ENCODE measurements around the gene RRP9. TPM values are rescaled to one million over a fixed set of nuclear protein-coding genes. Genes with fewer than 3 reads are reported as not detected.

Gene RRP9
- total and polyA plus RNA-seq, 4 donors: 8.2 to 47.6 (median 33.5) TPM

- H3K9me3 ChIP-seq (ENCODE audit: control insufficient read depth in 4 of 4, insufficient read depth in 3 of 4, low read length in 3 of 4): no peaks in the 10 kb centered on the region
- DNase-seq (no peak), ATAC-seq (ENCODE audit: insufficient read depth, low FRiP score) (no peak)
- H3K4me3 ChIP-seq: no peak overlapping the region
- H3K36me3 ChIP-seq (ENCODE audit: control insufficient read depth in 4 of 4, insufficient read depth in 4 of 4, low read length in 4 of 4): no peaks in the 10 kb centered on the region
- H3K4me1 ChIP-seq (ENCODE audit: control insufficient read depth in 5 of 5, insufficient read depth in 5 of 5, low read length in 5 of 5): peaks cover 3 to 38% (median 10%) of the 10 kb centered on the region in 5 donors
- 80 to 96% methylated on average over 2 of the region's 2 CpGs for WGBS, 2 donors
- no peak for TF ChIP-seq CTCF (IDR thresholded peaks at IDR 0.05; ENCODE audit: control extremely low read depth, extremely low read depth)
- H3K27ac ChIP-seq (ENCODE audit: low read depth in 1 of 2, low read length in 1 of 2): no peak overlapping the region
- H3K27me3 ChIP-seq (ENCODE audit: control insufficient read depth in 3 of 3, insufficient read depth in 3 of 3, low read length in 2 of 3): no peaks in the 10 kb centered on the region
- H3K9ac ChIP-seq (ENCODE audit: insufficient read depth in 1 of 2, low read length in 2 of 2): no peak overlapping the region
Measured at GRCh38 chr3:51966016-51966415, 24.3 kb upstream of the RRP9 start.

- no peaks in the 10 kb centered on the region for H3K9me3 ChIP-seq (ENCODE audit: control insufficient read depth in 4 of 4, insufficient read depth in 3 of 4, low read length in 3 of 4)
- no peaks in the 10 kb centered on the region for H3K27me3 ChIP-seq (ENCODE audit: control insufficient read depth in 3 of 3, insufficient read depth in 3 of 3, low read length in 2 of 3)
- no peak for DNase-seq
- peak overlapping the region in 1 of 2 donors; percentile 29 for H3K9ac ChIP-seq (ENCODE audit: insufficient read depth in 1 of 2, low read length in 2 of 2)
- no peak overlapping the region for H3K27ac ChIP-seq (ENCODE audit: low read depth in 1 of 2, low read length in 1 of 2)
- ATAC-seq (ENCODE audit: insufficient read depth, low FRiP score): no peak
- peaks cover 3 to 38% (median 10%) of the 10 kb centered on the region in 5 donors for H3K4me1 ChIP-seq (ENCODE audit: control insufficient read depth in 5 of 5, insufficient read depth in 5 of 5, low read length in 5 of 5)
- H3K36me3 ChIP-seq (ENCODE audit: control insufficient read depth in 4 of 4, insufficient read depth in 4 of 4, low read length in 4 of 4): peaks cover 0 to 6% (median 2%) of the 10 kb centered on the region in 4 donors
- 85 to 88% methylated on average over 4 of the region's 4 CpGs for WGBS, 2 donors
- no peak overlapping the region for H3K4me3 ChIP-seq
- TF ChIP-seq CTCF (IDR thresholded peaks at IDR 0.05; ENCODE audit: control extremely low read depth, extremely low read depth): no peak
Measured at GRCh38 chr3:51964521-51964920, 22.8 kb upstream of the RRP9 start.

- DNase-seq (peak in 1 of 3 donors; percentile 21), ATAC-seq (ENCODE audit: insufficient read depth, low FRiP score) (no peak)
- no peak for TF ChIP-seq CTCF (IDR thresholded peaks at IDR 0.05; ENCODE audit: control extremely low read depth, extremely low read depth)
- H3K9ac ChIP-seq (ENCODE audit: insufficient read depth in 1 of 2, low read length in 2 of 2): peak overlapping the region in 1 of 2 donors; percentile 25
- H3K36me3 ChIP-seq (ENCODE audit: control insufficient read depth in 4 of 4, insufficient read depth in 4 of 4, low read length in 4 of 4): peaks cover 0 to 6% (median 3%) of the 10 kb centered on the region in 4 donors
- H3K27me3 ChIP-seq (ENCODE audit: control insufficient read depth in 3 of 3, insufficient read depth in 3 of 3, low read length in 2 of 3): no peaks in the 10 kb centered on the region
- peaks cover 3 to 38% (median 10%) of the 10 kb centered on the region in 5 donors for H3K4me1 ChIP-seq (ENCODE audit: control insufficient read depth in 5 of 5, insufficient read depth in 5 of 5, low read length in 5 of 5)
- no peak overlapping the region for H3K27ac ChIP-seq (ENCODE audit: low read depth in 1 of 2, low read length in 1 of 2)
- 73 to 88% methylated on average over 11 to 12 of the region's 12 CpGs for WGBS, 2 donors
- H3K4me3 ChIP-seq: no peak overlapping the region
- H3K9me3 ChIP-seq (ENCODE audit: control insufficient read depth in 4 of 4, insufficient read depth in 3 of 4, low read length in 3 of 4): no peaks in the 10 kb centered on the region
Measured at GRCh38 chr3:51963951-51964451, 22.3 kb upstream of the RRP9 start.
